Non-pigmented ciliary epithelial cell (primary cell): ENCODE data around the gene YY1.
"Not testable (repeated sequence)": the region's sequence is repeated elsewhere in the genome, so short reads cannot be mapped to it uniquely, and the experiment has no call there.

Source experiments
- DNase-seq: peaks from one replicate; pipeline ENCODE4 v3.0.0-alpha.2; 2010; ENCODE audit warnings: low read depth

The YY1 gene

GRCh38 chr14:100283984-100284881, 45.3 kb downstream of the YY1 start:
- DNase-seq, result no peak

GRCh38 chr14:100285021-100285912, 46.3 kb downstream of the YY1 start:
- no peak for DNase-seq

DNA sequence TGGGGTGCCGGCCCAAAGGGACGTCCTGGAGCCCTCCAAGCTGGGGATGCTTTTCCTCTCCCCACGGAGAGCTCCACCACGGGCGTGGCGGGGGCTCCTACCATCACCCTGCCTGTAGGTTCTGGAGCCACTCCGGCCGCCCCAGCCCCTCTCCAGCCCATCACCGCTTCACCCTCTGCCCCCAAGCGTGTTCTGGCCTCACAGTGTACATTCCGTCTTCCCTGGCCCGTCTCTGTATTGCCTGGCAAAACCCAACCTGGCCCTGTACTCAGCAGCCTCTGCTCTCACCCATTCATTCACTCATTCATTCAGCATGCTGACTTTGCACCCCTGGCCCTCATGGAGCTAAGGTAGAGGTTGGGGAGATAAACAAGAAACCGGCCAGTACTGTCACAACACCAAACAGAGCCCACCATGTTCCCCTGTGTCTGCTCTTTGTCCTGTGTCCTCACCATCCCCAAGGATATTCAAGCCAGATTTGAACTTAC, 47.0 kb downstream of the YY1 start:
- no peak for DNase-seq

GRCh38 chr14:100286484-100287191, 47.7 kb downstream of the YY1 start:
- DNase-seq, result no peak

GRCh38 chr14:100287202-100287997, 48.5 kb downstream of the YY1 start:
- no peak for DNase-seq

GRCh38 chr14:100287998-100288295, 49.0 kb downstream of the YY1 start:
- not testable (repeated sequence) for DNase-seq

GRCh38 chr14:100288382-100289185, 49.6 kb downstream of the YY1 start:
- no peak for DNase-seq

DNA sequence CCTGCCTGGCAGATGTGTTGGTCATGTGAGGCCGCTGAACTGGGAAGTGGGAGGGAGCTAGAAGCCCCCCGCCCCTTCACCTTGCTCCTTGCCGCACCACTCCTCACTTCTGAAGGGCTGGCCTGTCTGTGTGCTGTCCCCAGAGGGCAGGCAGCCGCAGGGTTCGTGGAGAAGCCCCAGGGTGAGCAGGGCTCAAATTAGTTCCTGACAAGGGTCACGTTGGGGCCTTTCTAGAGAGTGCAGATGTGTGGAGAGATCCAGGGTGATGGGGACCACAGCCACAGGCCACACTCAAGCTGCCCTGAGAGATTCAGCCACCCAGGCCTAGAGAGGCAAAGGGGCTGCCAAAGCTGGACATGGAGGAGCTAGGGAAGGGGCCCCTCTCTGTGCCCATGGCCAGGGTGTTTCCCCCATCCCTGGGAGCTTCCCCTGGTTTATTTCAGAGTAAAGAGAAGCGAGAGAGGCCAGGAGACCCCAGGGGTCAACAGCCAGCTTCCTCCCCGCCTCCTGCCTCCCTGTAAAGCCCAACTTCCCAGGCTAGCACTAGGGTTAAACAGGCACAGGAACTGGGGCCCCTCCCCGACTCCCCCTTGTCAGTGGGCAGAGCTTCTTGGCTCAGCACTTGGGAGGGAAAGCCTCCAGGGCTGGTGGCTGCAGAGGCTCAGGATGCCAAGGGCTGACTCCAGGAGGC, 51.1 kb downstream of the YY1 start:
- DNase-seq, result no peak

DNA sequence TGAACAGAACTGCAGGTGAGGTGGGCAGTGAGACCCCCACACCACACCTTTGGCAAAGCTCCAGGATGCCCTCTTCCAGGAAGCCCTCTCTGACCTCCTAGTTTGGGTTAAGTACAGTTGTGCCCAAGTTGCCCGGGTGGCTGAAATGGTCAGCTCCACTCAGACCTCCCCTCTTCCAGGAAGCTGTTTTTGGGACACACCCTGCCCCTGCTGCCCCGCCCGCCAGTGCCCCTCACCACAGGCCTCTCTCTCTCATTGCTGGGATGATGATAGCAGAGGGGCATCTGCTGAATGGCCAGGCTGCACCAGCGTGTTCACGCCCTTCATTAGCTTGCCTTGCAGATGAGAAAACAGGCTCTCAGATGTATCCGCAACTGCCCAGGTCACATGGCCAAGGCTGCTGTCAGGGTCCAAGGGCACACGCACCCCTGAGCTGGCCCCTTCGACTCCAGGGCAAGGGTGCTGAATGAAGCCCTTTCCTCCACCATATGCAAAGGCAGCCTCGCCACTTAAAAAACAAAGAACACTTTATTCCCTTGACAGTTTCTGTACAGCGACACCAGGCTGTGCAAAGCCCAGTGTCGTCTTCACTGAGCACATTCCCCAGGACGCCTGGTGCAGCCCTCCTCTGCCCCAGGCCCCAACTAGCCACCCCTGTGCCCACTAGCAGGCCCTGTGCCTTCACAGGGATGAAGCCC, 51.8 kb downstream of the YY1 start:
- DNase-seq, result no peak

DNA sequence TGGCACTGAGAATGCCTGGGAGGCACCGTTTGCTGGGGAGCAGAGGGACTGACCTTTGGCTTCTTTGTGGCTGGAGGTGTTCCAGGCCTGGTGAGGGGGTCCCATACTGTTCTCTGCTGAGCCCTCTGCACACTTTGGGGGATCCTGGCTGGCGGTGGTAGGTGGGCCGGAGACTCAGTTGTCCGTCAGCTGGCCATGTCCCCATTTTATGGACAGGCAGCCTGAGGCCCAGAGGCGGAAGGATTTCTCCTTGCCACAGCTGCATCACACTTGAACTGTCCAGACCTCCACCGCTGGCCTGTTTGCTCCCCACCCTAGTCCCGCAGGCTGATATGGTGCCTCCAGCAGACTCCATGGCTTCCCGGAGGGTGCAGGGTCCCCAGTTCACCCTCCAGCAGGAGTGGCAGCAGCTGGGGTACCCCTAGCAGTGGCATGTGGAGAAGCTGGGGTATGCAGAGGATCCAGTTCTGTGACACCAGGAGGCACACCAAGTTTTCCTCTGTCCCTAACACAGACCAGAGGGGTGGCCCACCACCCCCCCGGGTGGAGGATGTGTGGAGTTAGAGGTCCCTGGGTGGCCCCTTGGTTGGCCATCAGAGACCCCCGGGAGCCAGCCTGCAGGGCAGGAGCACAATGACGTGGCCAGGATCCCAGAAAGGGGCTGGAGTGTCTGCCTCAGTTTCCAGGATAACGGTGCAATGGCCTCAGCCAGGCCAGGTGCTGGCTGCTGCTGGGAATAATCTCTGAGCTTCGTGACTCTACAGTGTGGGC, 52.5 kb downstream of the YY1 start:
- no peak for DNase-seq

- DNase-seq, result no peak
Measured at GRCh38 chr14:100292301-100292775, 53.4 kb downstream of the YY1 start.

- DNase-seq, result no peak
Measured at GRCh38 chr14:100292776-100293461, 54.0 kb downstream of the YY1 start.

DNA sequence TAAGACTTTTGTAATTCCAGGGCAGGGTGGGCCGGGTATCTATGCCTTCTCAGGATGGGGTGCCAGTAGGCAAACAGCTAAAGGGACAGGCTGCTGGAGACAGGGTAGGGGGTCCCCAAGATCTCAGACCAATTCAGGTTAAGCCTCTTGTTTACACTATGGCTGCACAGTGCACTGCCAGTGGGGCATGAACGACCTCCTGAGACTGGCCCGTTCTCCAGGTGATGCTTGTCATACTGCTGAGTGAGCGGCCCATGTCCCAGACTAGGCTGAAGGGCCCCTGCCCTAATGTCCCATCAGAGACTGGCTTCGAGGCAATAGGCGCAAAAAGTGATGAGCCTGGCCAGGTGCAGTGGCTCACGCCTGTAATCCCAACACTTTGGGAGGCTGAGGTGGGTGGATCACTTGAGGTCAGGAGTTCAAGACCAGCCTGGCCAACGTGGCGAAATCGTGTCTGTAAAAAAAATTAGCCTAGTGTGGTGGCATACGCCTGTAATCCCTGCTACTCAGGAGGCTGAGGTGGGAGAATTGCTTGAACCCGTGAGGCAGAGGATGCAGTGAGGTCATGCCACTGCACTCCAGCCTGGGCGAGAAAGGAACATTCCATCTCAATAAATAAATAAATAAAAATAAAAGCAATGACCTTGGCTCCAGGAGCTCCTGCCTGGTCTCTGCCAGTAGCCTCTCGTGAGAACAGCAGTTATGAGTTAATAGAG, 54.7 kb downstream of the YY1 start:
- no peak for DNase-seq

DNA sequence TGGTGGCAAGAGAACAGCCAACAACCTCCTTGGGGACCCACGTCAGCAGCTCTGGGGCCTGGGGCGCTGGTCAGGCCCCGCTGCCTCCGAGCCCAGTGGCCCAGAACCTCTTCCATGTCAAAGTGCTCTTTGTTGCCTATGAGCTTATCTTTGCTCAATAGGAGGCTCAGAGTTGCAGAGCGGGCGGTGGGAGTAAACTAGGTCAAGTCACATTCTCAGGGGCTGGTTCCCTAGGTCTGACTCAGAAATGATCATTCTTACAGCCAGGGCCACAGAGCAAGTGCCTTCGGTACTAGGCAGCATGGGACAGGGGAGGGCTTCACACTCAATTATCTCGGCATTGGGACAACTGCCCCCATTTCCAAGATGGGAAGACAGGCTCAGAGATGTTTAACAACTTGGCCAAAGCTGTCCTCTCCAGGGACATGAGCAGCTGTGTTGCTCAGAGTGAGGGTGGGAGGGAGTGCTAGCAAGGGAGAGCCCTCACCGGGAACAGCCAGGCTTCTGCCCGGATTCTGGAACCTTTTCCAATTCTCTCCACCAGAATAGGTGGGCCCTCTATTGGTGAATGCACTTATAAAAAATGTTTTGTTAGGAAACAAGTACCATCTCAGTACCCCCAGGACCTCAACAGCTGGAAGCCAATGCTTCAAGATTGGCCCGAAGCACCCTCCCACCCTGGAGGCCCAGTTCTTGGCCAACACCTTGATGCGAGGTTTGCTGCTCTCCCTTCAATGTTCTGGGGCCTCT, 55.4 kb downstream of the YY1 start:
- no peak for DNase-seq

- DNase-seq, result no peak
Measured at GRCh38 chr14:100294963-100295330, 56.0 kb downstream of the YY1 start.

GRCh38 chr14:100295376-100296105, 56.6 kb downstream of the YY1 start:
- no peak for DNase-seq
